Endothelial cell of umbilical vein (primary cell): Measurements from ENCODE around the gene ZNF106. TPM values are rescaled to one million over a fixed set of nuclear protein-coding genes. Genes with fewer than 3 reads are reported as not detected.

Experiments
- BruUV-seq: library from RNA; stranded (reverse); fragments of 400-500 nt; replicated peaks from 2 replicates; lab custom pipeline; 2021; lab: Mats Ljungman, UMichigan
- CTCF ChIA-PET: fragments of 300-600, 350-600 bp; sonication (Branson Sonifier 250); formaldehyde crosslinking; loops from one replicate; lab custom pipeline; 2021; ENCODE audit warnings: antibody characterized with exemption, inconsistent platforms; lab: Charles Lee
- POLR2A ChIA-PET: fragments of 300-600, 350-600 bp; sonication (Branson Sonifier 250); formaldehyde crosslinking; loops from one replicate; lab custom pipeline; 2021; ENCODE audit warnings: antibody characterized with exemption, inconsistent platforms; lab: Charles Lee
- DNase-seq: peaks from one replicate; pipeline ENCODE4 v3.0.0-alpha.2; 2011; ENCODE audit warnings: low read depth, low spot score
- FAIRE-seq: peaks from 2 replicates; lab custom pipeline; 2011; peaks lifted over from hg19 to GRCh38; lab: Jason Lieb, UNC
- H2AFZ ChIP-seq: 2 replicates; pipeline ENCODE4 v1.6.0; 2012; ENCODE audit warnings: low read depth, low read length, control low read depth, inconsistent platforms
- H3K27ac ChIP-seq: 2 replicates; pipeline ENCODE4 v1.5.1; 2011; ENCODE audit warnings: low read depth, mild to moderate bottlenecking, control low read depth, low read length, moderate library complexity; ENCODE audit not compliant: insufficient read depth
- H3K27me3 ChIP-seq, 2 experiments: 2 replicates each; pipeline versions ENCODE4 v1.6.0 to v1.6.1; 2011; ENCODE audit warnings: low read length in 2 of 2, mixed read lengths in 1 of 2; ENCODE audit not compliant: control insufficient read depth in 2 of 2, insufficient read depth in 2 of 2
- H3K36me3 ChIP-seq, 2 experiments: 2 replicates in 1 of 2; 3 replicates in 1 of 2; pipeline ENCODE4 v1.5.1; 2011; ENCODE audit warnings: low read length in 2 of 2, mild to moderate bottlenecking in 1 of 2, moderate library complexity in 1 of 2; ENCODE audit not compliant: control insufficient read depth in 2 of 2, insufficient read depth in 2 of 2; ENCODE audit errors: extremely low read depth in 1 of 2
- H3K4me1 ChIP-seq: 3 replicates; pipeline ENCODE4 v1.5.1; 2011; ENCODE audit warnings: mild to moderate bottlenecking, low read length; ENCODE audit not compliant: control insufficient read depth, insufficient read depth; ENCODE audit errors: extremely low read depth
- H3K4me2 ChIP-seq: 2 replicates; pipeline ENCODE4 v1.6.1; 2011; ENCODE audit warnings: low read length, control low read depth, mixed read lengths; ENCODE audit not compliant: insufficient read depth
- H3K4me3 ChIP-seq, 3 experiments: fragments of 200-600 bp in 1 of 3; sonication (generic), shearing (Covaris generic) in 1 of 3; replicated peaks in 1 of 3; 2 replicates each; pipeline ENCODE4 v1.5.1; 2011 to 2016; ENCODE audit warnings: control low read depth in 3 of 3, low read length in 3 of 3, mild to moderate bottlenecking in 2 of 3, inconsistent platforms in 1 of 3, low read depth in 1 of 3, moderate library complexity in 1 of 3; ENCODE audit not compliant: insufficient read depth in 1 of 3
- H3K79me2 ChIP-seq: 2 replicates; pipeline ENCODE4 v1.6.0; 2012; ENCODE audit warnings: low read length, inconsistent platforms; ENCODE audit not compliant: control insufficient read depth, insufficient read depth
- H3K9ac ChIP-seq: replicated peaks from 2 replicates; pipeline ENCODE3; 2011; ENCODE audit warnings: low read length, control low read depth; ENCODE audit not compliant: insufficient read depth; ENCODE audit errors: extremely low read depth
- H3K9me1 ChIP-seq: replicated peaks from 3 replicates; pipeline ENCODE4 v1.6.0; 2011; ENCODE audit warnings: mild to moderate bottlenecking, low read length; ENCODE audit not compliant: control insufficient read depth, insufficient read depth; ENCODE audit errors: extremely low read depth
- H3K9me3 ChIP-seq: replicated peaks from 2 replicates; pipeline ENCODE4 v1.5.1; 2012; ENCODE audit warnings: low read length, inconsistent platforms; ENCODE audit not compliant: control insufficient read depth, insufficient read depth
- H4K20me1 ChIP-seq: replicated peaks from 2 replicates; pipeline ENCODE3; 2011; ENCODE audit warnings: mild to moderate bottlenecking, low read length; ENCODE audit not compliant: control insufficient read depth, insufficient read depth; ENCODE audit errors: extremely low read depth
- EZH2 ChIP-seq: IDR thresholded peaks from 2 replicates; pipeline ENCODE4 v1.6.1; 2012; ENCODE audit warnings: borderline replicate concordance, low read depth, mild to moderate bottlenecking, moderate library complexity, low read length, inconsistent platforms; ENCODE audit not compliant: severe bottlenecking
- FOS ChIP-seq: IDR thresholded peaks from 2 replicates; pipeline ENCODE4 v1.6.1; 2011; ENCODE audit warnings: mild to moderate bottlenecking, low read length, moderate library complexity, borderline replicate concordance; ENCODE audit not compliant: insufficient read depth
- GATA2 ChIP-seq: IDR thresholded peaks from 2 replicates; pipeline ENCODE4 v1.7.0; 2011; ENCODE audit warnings: low read depth, mild to moderate bottlenecking, moderate library complexity, mixed read lengths, low read length; ENCODE audit not compliant: insufficient read length, insufficient read depth
- JUN ChIP-seq: IDR thresholded peaks from 2 replicates; pipeline ENCODE4 v1.6.1; 2011; ENCODE audit warnings: borderline replicate concordance, low read depth; ENCODE audit not compliant: insufficient read length, insufficient read depth
- MYC ChIP-seq: IDR thresholded peaks from one replicate; pipeline ENCODE4 v1.6.1; 2011; ENCODE audit warnings: mild to moderate bottlenecking, low read depth, low read length
- POLR2A ChIP-seq: IDR thresholded peaks from 2 replicates; pipeline ENCODE4 v1.6.1; 2012; ENCODE audit warnings: low read depth, mild to moderate bottlenecking, control low read depth, low read length
- POLR2AphosphoS5 ChIP-seq: IDR thresholded peaks from 2 replicates; pipeline ENCODE4 v1.6.1; 2012; ENCODE audit warnings: low read depth, mild to moderate bottlenecking, control low read depth, low read length, moderate library complexity; ENCODE audit not compliant: insufficient read depth
- dilution Hi-C: fragments of 300-500 bp; cut with MboI; formaldehyde crosslinking; loops from one replicate; pipeline ENCODE4 v1.15.0; 2019; ENCODE audit warnings: low sequenced_read_pairs; ENCODE audit not compliant: extremely low pct_ligation_motif_present
- intact Hi-C: fragments of 100-400 bp; cut with micrococcal nuclease; formaldehyde crosslinking; loops from one replicate; pipeline ENCODE4 v1.10.0; 2022
- polyA plus RNA-seq, 4 experiments: library from polyadenylated mRNA; depleted of rRNA in 3 of 4; stranded (reverse) in 3 of 4; unstranded in 1 of 4; fragments of >200 nt; gene quantifications; 2 replicates each; pipeline versions ENCODE4 v1.2.1 to v1.2.3, GENCODE V29; 2011 to 2012; ENCODE audit warnings: missing spikeins in 1 of 4
- total RNA-seq: library from RNA; stranded (reverse); gene quantifications from 2 replicates; pipeline ENCODE4 v1.2.3, GENCODE V29; 2021
- TF ChIP-seq, protein P1 (sequence below), 2 donors: IDR thresholded peaks; 1 replicate in 1 of 2; 2 replicates in 1 of 2; pipeline ENCODE4 v1.5.1; 2011; ENCODE audit warnings: low read length in 2 of 2, mild to moderate bottlenecking in 2 of 2, moderate library complexity in 2 of 2, control low read depth in 1 of 2, inconsistent platforms in 1 of 2, low read depth in 1 of 2; ENCODE audit not compliant: insufficient read depth in 1 of 2; ENCODE audit errors: extremely low read depth in 1 of 2
- TF ChIP-seq, protein P2 (sequence below): IDR thresholded peaks from 2 replicates; pipeline ENCODE4 v1.6.1; 2011; ENCODE audit not compliant: insufficient read depth, insufficient read length

Gene ZNF106
- total and polyA plus RNA-seq, 2 donors (not counting 3 experiments of a cell fraction or from before 2014, with no cell fraction given): 18.9 to 53.5 TPM

DNA sequence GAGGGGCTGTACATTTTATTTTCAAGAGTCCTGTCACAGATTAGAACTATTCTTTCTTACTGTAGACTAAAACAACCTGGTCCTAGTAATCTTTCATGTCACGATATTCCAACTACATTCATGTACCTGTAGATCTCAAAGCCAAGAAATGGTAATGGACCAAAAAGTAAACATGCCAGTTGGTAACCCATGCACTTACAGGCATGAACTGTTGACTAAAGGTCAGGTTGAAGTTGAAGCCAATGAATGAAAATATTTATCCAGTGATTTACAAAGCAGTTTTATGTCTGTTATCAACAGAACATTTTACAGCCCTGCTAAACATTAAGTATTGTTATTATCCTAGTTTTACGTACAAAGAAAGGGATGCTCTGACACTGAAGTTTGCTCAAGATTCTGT lies 32.4 kb upstream of the ZNF106 start:
- H3K4me3 ChIP-seq: no peak overlapping the region
- TF ChIP-seq, protein P1, sequence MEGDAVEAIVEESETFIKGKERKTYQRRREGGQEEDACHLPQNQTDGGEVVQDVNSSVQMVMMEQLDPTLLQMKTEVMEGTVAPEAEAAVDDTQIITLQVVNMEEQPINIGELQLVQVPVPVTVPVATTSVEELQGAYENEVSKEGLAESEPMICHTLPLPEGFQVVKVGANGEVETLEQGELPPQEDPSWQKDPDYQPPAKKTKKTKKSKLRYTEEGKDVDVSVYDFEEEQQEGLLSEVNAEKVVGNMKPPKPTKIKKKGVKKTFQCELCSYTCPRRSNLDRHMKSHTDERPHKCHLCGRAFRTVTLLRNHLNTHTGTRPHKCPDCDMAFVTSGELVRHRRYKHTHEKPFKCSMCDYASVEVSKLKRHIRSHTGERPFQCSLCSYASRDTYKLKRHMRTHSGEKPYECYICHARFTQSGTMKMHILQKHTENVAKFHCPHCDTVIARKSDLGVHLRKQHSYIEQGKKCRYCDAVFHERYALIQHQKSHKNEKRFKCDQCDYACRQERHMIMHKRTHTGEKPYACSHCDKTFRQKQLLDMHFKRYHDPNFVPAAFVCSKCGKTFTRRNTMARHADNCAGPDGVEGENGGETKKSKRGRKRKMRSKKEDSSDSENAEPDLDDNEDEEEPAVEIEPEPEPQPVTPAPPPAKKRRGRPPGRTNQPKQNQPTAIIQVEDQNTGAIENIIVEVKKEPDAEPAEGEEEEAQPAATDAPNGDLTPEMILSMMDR (IDR thresholded peaks at IDR 0.05; ENCODE audit: extremely low read depth in 1 of 2, insufficient read depth in 1 of 2, low read depth in 1 of 2, low read length in 2 of 2): no peak
- TF ChIP-seq, protein P2, sequence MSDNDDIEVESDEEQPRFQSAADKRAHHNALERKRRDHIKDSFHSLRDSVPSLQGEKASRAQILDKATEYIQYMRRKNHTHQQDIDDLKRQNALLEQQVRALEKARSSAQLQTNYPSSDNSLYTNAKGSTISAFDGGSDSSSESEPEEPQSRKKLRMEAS: no peak
- no peak for TF ChIP-seq JUN
- FAIRE-seq (no peak), DNase-seq (no peak)
- peaks cover 2% of the 10 kb centered on the region for H4K20me1 ChIP-seq
- dilution Hi-C loops: no loop called here
- H3K79me2 ChIP-seq: peaks cover 3% of the 10 kb centered on the region
- no peak overlapping the region for H3K4me2 ChIP-seq
- H3K4me1 ChIP-seq: no peaks in the 10 kb centered on the region
- intact Hi-C loops: no loop called here
- no peaks in the 10 kb centered on the region for H3K9me3 ChIP-seq
- H3K36me3 ChIP-seq: peaks cover 10 to 26% of the 10 kb centered on the region in 2 experiments
- CTCF ChIA-PET: no interaction called here
- POLR2A ChIA-PET: no interaction called here
- H3K27me3 ChIP-seq: no peaks in the 10 kb centered on the region
- H3K9ac ChIP-seq: no peak overlapping the region
- no peak overlapping the region for H2AFZ ChIP-seq
- H3K9me1 ChIP-seq: no peaks in the 10 kb centered on the region
- no peak overlapping the region for H3K27ac ChIP-seq
- no TSS peak for BruUV-seq

DNA sequence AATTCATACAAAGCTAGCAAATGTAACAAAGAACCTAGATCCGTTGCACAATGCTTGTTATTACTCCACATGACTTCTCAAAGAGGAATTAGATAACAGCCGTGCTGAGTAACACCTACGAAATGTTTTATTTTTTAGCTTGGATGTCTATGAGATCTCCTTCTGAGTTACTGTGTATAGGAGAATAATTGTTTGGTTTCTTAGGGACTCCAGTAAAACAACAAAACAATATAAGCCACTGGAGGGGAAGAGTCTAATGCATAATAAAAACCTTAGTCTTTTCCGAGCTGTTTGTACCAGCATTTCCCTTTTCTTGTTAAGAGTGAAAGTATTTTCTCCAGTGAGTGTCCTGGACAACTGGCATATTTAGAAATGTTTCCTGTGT lies 20.1 kb upstream of the ZNF106 start:
- intact Hi-C loops: loop anchor here (2.0 kb wide), 1 partner anchor 16 kb away; the partner anchor contains the start of gene SNAP23
- Histone ChIP-seq H3K4me3 (no peak overlapping the region), H3K9me3 (no peaks in the 10 kb centered on the region), H3K4me2 (peak overlapping the region; percentile 31), H3K79me2 (peaks cover 61% of the 10 kb centered on the region), H3K4me1 (peaks cover 14% of the 10 kb centered on the region), H3K9ac (peak overlapping the region; percentile 22), H2AFZ (no peak overlapping the region), H4K20me1 (no peaks in the 10 kb centered on the region), H3K27me3 (no peaks in the 10 kb centered on the region), H3K36me3 (peaks cover 9 to 18% of the 10 kb centered on the region in 2 experiments), H3K27ac (peak overlapping the region; percentile 55), H3K9me1 (no peaks in the 10 kb centered on the region)
- DNase-seq (peak; percentile 32), FAIRE-seq (no peak)
- no TSS peak for BruUV-seq
- POLR2A ChIA-PET: interaction anchor here (1.3 to 1.9 kb wide), 3 partner anchors 8 to 20 kb away, joined by 3 to 7 read pairs (median 4); partner anchors contain the start of genes SNAP23 and ZNF106
- CTCF ChIA-PET: interaction anchor here (1.1 to 1.7 kb wide), 4 partner anchors 12 to 39 kb away, joined by 3 to 9 read pairs (median 4); partner anchors contain the start of genes SNAP23 and ZNF106
- dilution Hi-C loops: no loop called here
- no peak for TF ChIP-seq POLR2A
- no peak for TF ChIP-seq GATA2
- TF ChIP-seq, protein P1 (IDR thresholded peaks at IDR 0.05; ENCODE audit: extremely low read depth in 1 of 2, insufficient read depth in 1 of 2, low read depth in 1 of 2, low read length in 2 of 2): no peak
- TF ChIP-seq, protein P2: no peak
- TF ChIP-seq EZH2: no peak
- TF ChIP-seq POLR2AphosphoS5: no peak
- TF ChIP-seq MYC: no peak
- no peak for TF ChIP-seq JUN
- TF ChIP-seq FOS: no peak
